Measurements from ENCODE around the gene THRA.
A peak's percentile ranks its signal among the peaks of the same experiment; 100 is the strongest.

The THRA gene, protein sequence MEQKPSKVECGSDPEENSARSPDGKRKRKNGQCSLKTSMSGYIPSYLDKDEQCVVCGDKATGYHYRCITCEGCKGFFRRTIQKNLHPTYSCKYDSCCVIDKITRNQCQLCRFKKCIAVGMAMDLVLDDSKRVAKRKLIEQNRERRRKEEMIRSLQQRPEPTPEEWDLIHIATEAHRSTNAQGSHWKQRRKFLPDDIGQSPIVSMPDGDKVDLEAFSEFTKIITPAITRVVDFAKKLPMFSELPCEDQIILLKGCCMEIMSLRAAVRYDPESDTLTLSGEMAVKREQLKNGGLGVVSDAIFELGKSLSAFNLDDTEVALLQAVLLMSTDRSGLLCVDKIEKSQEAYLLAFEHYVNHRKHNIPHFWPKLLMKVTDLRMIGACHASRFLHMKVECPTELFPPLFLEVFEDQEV

DNA sequence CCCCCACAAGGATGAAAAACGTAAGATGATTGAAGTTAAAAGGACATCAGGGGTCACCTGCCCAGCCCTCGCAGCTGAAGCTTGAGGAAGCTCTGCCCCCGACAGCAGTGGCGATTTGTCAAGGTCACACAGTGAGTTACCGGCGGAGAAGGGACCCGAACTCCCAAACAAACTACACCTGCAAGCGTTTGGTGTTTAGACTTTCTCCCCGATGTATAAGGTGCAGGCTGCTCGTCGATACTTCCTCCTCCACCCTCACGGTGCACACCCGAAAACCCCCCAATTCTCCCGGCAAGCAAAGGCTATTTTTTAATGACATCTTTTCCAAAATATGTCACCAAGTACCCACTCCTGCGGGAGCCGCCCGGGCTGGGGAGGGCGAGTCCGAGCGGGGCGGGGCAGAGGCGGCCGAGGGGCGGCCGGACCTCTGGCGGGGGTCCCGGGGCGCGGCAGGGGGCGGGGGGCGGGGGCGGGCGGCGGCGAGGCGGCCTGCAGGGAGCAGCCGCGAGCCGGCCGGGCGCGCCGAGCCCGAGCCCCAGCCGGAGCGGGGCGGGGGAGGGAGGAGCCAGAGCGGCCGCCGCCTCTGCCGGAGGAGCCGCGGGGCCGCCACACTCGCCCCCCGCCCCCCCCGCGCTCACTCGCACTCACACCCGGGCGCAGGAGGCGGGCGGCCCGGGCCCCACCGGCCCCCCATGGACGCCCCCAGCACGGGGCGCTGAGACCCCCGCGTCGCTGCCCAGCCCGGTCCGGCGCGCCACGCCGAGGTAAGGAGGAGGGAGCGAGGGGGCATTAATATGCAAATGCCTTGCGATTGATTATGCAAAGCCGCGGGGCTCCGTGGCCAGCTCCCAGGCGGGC lies at the start of gene THRA:
THRA (plus strand) TSS at position 637 of the 858 bp plus-strand sequence. CDS start 11,524 bp downstream, outside the sequence.
- in situ Hi-C loops (cut with HindIII; ENCODE audit: low sequenced_read_pairs): loop anchor here (25.0 kb wide), 1 partner anchor 125 kb away; the partner anchor contains the start of gene RAPGEFL1
- TF ChIP-seq, protein P1, sequence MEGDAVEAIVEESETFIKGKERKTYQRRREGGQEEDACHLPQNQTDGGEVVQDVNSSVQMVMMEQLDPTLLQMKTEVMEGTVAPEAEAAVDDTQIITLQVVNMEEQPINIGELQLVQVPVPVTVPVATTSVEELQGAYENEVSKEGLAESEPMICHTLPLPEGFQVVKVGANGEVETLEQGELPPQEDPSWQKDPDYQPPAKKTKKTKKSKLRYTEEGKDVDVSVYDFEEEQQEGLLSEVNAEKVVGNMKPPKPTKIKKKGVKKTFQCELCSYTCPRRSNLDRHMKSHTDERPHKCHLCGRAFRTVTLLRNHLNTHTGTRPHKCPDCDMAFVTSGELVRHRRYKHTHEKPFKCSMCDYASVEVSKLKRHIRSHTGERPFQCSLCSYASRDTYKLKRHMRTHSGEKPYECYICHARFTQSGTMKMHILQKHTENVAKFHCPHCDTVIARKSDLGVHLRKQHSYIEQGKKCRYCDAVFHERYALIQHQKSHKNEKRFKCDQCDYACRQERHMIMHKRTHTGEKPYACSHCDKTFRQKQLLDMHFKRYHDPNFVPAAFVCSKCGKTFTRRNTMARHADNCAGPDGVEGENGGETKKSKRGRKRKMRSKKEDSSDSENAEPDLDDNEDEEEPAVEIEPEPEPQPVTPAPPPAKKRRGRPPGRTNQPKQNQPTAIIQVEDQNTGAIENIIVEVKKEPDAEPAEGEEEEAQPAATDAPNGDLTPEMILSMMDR (IDR thresholded peaks at IDR 0.05; ENCODE audit: low read depth, low read length): no peak
- H3K4me3 ChIP-seq (ENCODE audit: low read depth, low read length): peak within 1 kb of the TSS; percentile 88
- DNase-seq (ENCODE audit: low read depth, low spot score): peak; percentile 22

DNA sequence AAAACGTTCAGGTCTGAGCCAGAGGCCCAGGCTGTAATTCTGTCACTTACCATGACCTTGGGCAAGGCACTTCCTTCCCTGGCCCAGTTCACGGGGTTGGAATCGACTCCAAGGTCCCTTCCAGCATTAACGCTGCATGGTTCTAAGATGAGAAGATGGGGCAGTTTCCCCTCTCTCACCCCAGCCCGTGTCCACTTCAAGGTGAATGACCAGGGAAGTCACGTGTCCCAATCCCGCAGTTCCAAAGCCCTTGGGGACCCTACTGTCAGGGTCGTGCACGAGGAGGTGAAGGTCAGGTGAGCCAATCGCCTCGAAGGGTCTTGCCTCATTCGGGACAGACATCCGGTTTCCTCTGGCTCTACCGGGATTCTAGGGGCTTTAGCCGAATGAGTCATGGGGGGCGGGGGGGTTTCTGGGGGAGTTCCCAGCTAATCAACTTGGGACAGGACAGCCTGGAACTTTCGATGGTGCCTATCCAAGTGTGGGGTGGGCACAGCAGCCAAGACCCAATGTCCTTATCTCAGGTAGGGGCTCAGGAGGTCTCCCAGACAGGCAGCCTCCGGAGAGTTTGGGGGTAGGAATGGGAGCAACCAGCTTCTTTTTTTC lies 48.3 kb upstream of the THRA start:
- H3K4me3 ChIP-seq (ENCODE audit: low read depth, low read length): no peak overlapping the region
- DNase-seq (ENCODE audit: low read depth, low spot score): no peak
- TF ChIP-seq, protein P1 (IDR thresholded peaks at IDR 0.05; ENCODE audit: low read depth, low read length): no peak
- in situ Hi-C loops (cut with HindIII; ENCODE audit: low sequenced_read_pairs): no loop called here

DNA sequence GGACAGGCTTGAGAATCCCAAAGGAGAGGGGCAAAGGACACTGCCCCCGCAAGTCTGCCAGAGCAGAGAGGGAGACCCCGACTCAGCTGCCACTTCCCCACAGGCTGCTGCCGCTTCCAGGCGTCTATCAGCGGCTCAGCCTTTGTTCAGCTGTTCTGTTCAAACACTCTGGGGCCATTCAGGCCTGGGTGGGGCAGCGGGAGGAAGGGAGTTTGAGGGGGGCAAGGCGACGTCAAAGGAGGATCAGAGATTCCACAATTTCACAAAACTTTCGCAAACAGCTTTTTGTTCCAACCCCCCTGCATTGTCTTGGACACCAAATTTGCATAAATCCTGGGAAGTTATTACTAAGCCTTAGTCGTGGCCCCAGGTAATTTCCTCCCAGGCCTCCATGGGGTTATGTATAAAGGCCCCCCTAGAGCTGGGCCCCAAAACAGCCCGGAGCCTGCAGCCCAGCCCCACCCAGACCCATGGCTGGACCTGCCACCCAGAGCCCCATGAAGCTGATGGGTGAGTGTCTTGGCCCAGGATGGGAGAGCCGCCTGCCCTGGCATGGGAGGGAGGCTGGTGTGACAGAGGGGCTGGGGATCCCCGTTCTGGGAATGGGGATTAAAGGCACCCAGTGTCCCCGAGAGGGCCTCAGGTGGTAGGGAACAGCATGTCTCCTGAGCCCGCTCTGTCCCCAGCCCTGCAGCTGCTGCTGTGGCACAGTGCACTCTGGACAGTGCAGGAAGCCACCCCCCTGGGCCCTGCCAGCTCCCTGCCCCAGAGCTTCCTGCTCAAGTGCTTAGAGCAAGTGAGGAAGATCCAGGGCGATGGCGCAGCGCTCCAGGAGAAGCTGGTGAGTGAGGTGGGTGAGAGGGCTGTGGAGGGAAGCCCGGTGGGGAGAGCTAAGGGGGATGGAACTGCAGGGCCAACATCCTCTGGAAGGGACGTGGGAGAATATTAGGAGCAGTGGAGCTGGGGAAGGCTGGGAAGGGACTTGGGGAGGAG lies 47.5 kb upstream of the THRA start, which contains the start of gene CSF3:
CSF3 (plus strand) TSS at position 436 of the 993 bp plus-strand sequence; CDS start at position 471, 35 bp downstream.
- H3K4me3 ChIP-seq (ENCODE audit: low read depth, low read length): no peak within 1 kb of the TSS
- in situ Hi-C loops (cut with HindIII; ENCODE audit: low sequenced_read_pairs): no loop called here
- TF ChIP-seq, protein P1 (IDR thresholded peaks at IDR 0.05; ENCODE audit: low read depth, low read length): no peak
- no peak for DNase-seq (ENCODE audit: low read depth, low spot score)

DNA sequence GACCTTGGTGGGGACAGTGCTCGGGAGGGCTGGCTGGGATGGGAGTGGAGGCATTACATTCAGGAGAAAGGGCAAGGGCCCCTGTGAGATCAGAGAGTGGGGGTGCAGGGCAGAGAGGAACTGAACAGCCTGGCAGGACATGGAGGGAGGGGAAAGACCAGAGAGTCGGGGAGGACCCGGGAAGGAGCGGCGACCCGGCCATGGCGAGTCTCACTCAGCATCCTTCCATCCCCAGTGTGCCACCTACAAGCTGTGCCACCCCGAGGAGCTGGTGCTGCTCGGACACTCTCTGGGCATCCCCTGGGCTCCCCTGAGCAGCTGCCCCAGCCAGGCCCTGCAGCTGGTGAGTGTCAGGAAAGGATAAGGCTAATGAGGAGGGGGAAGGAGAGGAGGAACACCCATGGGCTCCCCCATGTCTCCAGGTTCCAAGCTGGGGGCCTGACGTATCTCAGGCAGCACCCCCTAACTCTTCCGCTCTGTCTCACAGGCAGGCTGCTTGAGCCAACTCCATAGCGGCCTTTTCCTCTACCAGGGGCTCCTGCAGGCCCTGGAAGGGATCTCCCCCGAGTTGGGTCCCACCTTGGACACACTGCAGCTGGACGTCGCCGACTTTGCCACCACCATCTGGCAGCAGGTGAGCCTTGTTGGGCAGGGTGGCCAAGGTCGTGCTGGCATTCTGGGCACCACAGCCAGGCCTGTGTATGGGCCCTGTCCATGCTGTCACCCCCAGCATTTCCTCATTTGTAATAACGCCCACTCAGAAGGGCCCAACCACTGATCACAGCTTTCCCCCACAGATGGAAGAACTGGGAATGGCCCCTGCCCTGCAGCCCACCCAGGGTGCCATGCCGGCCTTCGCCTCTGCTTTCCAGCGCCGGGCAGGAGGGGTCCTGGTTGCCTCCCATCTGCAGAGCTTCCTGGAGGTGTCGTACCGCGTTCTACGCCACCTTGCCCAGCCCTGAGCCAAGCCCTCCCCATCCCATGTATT lies 46.5 kb upstream of the THRA start:
- no peak overlapping the region for H3K4me3 ChIP-seq (ENCODE audit: low read depth, low read length)

More for the DNA sequence above, 46.5 kb upstream of the THRA start:
- TF ChIP-seq, protein P1 (IDR thresholded peaks at IDR 0.05; ENCODE audit: low read depth, low read length): no peak
- in situ Hi-C loops (cut with HindIII; ENCODE audit: low sequenced_read_pairs): no loop called here
- no peak for DNase-seq (ENCODE audit: low read depth, low spot score)
